ENCODE data around the gene SERPINA5.

GRCh38 chr14:94619297-94619696 lies 38.1 kb downstream of the SERPINA5 start:
- no peak for TF ChIP-seq POLR2A (IDR thresholded peaks at IDR 0.05)
- TF ChIP-seq, protein P1, sequence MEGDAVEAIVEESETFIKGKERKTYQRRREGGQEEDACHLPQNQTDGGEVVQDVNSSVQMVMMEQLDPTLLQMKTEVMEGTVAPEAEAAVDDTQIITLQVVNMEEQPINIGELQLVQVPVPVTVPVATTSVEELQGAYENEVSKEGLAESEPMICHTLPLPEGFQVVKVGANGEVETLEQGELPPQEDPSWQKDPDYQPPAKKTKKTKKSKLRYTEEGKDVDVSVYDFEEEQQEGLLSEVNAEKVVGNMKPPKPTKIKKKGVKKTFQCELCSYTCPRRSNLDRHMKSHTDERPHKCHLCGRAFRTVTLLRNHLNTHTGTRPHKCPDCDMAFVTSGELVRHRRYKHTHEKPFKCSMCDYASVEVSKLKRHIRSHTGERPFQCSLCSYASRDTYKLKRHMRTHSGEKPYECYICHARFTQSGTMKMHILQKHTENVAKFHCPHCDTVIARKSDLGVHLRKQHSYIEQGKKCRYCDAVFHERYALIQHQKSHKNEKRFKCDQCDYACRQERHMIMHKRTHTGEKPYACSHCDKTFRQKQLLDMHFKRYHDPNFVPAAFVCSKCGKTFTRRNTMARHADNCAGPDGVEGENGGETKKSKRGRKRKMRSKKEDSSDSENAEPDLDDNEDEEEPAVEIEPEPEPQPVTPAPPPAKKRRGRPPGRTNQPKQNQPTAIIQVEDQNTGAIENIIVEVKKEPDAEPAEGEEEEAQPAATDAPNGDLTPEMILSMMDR (IDR thresholded peaks at IDR 0.05) = no peak

Data from testis (tissue), 2 donors.